GM12878 (cell line): Measurements from ENCODE around the gene APOBEC2. TPM values are rescaled to one million over a fixed set of nuclear protein-coding genes. Genes with fewer than 3 reads are reported as not detected.

ENCODE experiments used
- BACH1 ChIP-seq: fragments of 450-650 bp; IDR thresholded peaks from 2 replicates; pipeline ENCODE4 v1.6.1; 2017; ENCODE audit warnings: mild to moderate bottlenecking, borderline replicate concordance
- KLF5 ChIP-seq: fragments of 450-650 bp; IDR thresholded peaks from 2 replicates; pipeline ENCODE4 v1.6.1; 2014; ENCODE audit warnings: mild to moderate bottlenecking; ENCODE audit not compliant: partially characterized antibody
- RFX5 ChIP-seq: IDR thresholded peaks from 2 replicates; pipeline ENCODE4 v1.6.1; 2011; ENCODE audit warnings: low read depth, low read length, improper control_type of control experiment
- SIX5 ChIP-seq: IDR thresholded peaks from 2 replicates; pipeline ENCODE4 v1.6.1; 2011; ENCODE audit warnings: mild to moderate bottlenecking, low read depth, low read length, moderate library complexity; ENCODE audit not compliant: severe bottlenecking
- YBX1 ChIP-seq: fragments of 450-650 bp; IDR thresholded peaks from 2 replicates; pipeline ENCODE4 v1.6.1; 2016; ENCODE audit warnings: antibody characterized with exemption
- polyA plus RNA-seq, 11 experiments: library from polyadenylated mRNA; depleted of rRNA in 4 of 11; unstranded in 6 of 11; stranded (reverse) in 5 of 11; fragments of >200 nt; fragmentation: Nextera tagmentation in 4 of 11; fragmentation: Illumina TruSeq in 1 of 11; extraction: Ambion mirVana in 4 of 11; extraction: Trizol in 1 of 11; gene quantifications; 1 replicate in 1 of 11; 2 replicates in 10 of 11; pipeline versions ENCODE4 v1.2.1 to v1.2.3, GENCODE V29; 2011 to 2016; ENCODE audit warnings: inconsistent platforms in 2 of 11, missing spikeins in 2 of 11, low read depth in 1 of 11
- total RNA-seq, 4 experiments: library from RNA; depleted of rRNA in 3 of 4; stranded (reverse); fragments of >200 nt in 3 of 4; fragmentation: Illumina TruSeq in 1 of 4; extraction: Trizol in 1 of 4; gene quantifications; 2 replicates each; pipeline versions ENCODE4 v1.2.1 to v1.2.3, GENCODE V29; 2013 to 2021
- TF ChIP-seq, protein P1 (sequence below): fragments of 450-650 bp; IDR thresholded peaks from 2 replicates; pipeline ENCODE4 v1.6.1; 2017; ENCODE audit warnings: low read depth, mild to moderate bottlenecking, moderate library complexity
- TF ChIP-seq, protein P2 (sequence below): IDR thresholded peaks from 2 replicates; pipeline ENCODE4 v1.6.1; 2011; ENCODE audit warnings: mild to moderate bottlenecking, low read depth, low read length, moderate library complexity; ENCODE audit not compliant: insufficient replicate concordance
- TF ChIP-seq, protein P3 (sequence below): fragments of 450-650 bp; IDR thresholded peaks from 2 replicates; pipeline ENCODE4 v1.6.1; 2016; ENCODE audit warnings: mild to moderate bottlenecking
- TF ChIP-seq, protein P4 (sequence below): IDR thresholded peaks from 2 replicates; pipeline ENCODE4 v1.6.1; 2012; ENCODE audit warnings: low read length, inconsistent platforms
- TF ChIP-seq, protein P5 (sequence below): IDR thresholded peaks from 2 replicates; pipeline ENCODE4 v1.6.1; 2012; ENCODE audit warnings: low read depth, low read length, improper control_type of control experiment

The APOBEC2 gene
- total and polyA plus RNA-seq, 10 of the 15 experiments (the other 5 are each of a cell fraction or from before 2014, with no cell fraction given) = 0.11 to 1.4 (median 0.87) TPM; not detected in 6

DNA sequence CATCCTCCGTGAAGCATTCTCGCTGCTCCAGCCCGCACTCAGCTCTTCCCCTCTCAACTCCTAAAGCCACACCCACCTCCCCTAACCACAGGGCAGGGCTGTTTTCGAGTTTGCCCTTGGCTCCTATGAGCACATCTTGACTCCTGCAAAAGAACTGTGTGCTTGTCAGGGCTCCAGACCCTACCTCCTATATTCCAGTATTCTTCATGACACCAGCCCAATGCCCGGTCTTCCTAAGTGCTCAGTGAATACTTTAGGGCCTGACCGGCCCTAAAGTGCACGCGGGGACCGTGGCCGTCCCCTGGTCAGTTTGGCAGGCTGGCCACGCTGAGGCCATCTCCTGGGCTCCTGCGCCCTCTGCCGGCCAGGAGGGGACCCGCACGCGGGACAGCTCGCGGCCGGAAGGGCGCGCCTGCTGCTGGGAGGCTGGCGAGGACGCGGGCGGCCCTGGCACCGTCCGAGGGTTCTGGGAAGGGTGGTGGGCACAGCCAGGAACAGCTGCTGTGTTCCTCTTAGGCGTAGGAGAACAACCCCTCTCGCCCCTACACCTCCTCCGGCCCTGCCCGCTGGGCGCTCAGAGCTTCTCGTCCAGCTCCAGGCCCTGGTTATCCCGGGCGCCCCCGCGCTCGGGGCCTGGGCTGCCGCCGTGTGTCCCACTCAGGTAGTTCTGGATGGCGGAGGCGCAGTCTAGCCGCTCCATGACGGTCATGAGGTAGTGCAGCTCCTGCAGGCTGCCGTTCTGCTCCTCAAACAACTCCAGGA, 25.0 kb upstream of the APOBEC2 start (continued):
- TF ChIP-seq, protein P1, sequence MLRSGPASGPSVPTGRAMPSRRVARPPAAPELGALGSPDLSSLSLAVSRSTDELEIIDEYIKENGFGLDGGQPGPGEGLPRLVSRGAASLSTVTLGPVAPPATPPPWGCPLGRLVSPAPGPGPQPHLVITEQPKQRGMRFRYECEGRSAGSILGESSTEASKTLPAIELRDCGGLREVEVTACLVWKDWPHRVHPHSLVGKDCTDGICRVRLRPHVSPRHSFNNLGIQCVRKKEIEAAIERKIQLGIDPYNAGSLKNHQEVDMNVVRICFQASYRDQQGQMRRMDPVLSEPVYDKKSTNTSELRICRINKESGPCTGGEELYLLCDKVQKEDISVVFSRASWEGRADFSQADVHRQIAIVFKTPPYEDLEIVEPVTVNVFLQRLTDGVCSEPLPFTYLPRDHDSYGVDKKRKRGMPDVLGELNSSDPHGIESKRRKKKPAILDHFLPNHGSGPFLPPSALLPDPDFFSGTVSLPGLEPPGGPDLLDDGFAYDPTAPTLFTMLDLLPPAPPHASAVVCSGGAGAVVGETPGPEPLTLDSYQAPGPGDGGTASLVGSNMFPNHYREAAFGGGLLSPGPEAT = 0 out of 2 replicates have a peak, but pooled peaks have one; percentile 16
- 0 out of 2 replicates have a peak, but pooled peaks have one; percentile 59 for TF ChIP-seq BACH1
- no peak for TF ChIP-seq YBX1
- TF ChIP-seq RFX5 = peak; percentile 45; the same call in 1 of the 2 replicates
- TF ChIP-seq, protein P2, sequence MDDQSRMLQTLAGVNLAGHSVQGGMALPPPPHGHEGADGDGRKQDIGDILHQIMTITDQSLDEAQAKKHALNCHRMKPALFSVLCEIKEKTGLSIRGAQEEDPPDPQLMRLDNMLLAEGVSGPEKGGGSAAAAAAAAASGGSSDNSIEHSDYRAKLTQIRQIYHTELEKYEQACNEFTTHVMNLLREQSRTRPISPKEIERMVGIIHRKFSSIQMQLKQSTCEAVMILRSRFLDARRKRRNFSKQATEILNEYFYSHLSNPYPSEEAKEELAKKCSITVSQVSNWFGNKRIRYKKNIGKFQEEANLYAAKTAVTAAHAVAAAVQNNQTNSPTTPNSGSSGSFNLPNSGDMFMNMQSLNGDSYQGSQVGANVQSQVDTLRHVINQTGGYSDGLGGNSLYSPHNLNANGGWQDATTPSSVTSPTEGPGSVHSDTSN = no peak
- TF ChIP-seq, protein P3, sequence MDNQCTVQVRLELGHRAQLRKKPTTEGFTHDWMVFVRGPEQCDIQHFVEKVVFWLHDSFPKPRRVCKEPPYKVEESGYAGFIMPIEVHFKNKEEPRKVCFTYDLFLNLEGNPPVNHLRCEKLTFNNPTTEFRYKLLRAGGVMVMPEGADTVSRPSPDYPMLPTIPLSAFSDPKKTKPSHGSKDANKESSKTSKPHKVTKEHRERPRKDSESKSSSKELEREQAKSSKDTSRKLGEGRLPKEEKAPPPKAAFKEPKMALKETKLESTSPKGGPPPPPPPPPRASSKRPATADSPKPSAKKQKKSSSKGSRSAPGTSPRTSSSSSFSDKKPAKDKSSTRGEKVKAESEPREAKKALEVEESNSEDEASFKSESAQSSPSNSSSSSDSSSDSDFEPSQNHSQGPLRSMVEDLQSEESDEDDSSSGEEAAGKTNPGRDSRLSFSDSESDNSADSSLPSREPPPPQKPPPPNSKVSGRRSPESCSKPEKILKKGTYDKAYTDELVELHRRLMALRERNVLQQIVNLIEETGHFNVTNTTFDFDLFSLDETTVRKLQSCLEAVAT = 0 out of 2 replicates have a peak, but pooled peaks have one; percentile 49
- TF ChIP-seq, protein P4, sequence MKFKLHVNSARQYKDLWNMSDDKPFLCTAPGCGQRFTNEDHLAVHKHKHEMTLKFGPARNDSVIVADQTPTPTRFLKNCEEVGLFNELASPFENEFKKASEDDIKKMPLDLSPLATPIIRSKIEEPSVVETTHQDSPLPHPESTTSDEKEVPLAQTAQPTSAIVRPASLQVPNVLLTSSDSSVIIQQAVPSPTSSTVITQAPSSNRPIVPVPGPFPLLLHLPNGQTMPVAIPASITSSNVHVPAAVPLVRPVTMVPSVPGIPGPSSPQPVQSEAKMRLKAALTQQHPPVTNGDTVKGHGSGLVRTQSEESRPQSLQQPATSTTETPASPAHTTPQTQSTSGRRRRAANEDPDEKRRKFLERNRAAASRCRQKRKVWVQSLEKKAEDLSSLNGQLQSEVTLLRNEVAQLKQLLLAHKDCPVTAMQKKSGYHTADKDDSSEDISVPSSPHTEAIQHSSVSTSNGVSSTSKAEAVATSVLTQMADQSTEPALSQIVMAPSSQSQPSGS = no peak
- TF ChIP-seq SIX5 = no peak
- TF ChIP-seq KLF5 = no peak
- TF ChIP-seq, protein P5, sequence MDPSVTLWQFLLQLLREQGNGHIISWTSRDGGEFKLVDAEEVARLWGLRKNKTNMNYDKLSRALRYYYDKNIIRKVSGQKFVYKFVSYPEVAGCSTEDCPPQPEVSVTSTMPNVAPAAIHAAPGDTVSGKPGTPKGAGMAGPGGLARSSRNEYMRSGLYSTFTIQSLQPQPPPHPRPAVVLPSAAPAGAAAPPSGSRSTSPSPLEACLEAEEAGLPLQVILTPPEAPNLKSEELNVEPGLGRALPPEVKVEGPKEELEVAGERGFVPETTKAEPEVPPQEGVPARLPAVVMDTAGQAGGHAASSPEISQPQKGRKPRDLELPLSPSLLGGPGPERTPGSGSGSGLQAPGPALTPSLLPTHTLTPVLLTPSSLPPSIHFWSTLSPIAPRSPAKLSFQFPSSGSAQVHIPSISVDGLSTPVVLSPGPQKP = peak; percentile 63
